Lung (tissue), 12 donors: ENCODE data around the gene NCOA7. TPM values are rescaled to one million over a fixed set of nuclear protein-coding genes. Genes with fewer than 3 reads are reported as not detected.
"Not testable (repeated sequence)": the region's sequence is repeated elsewhere in the genome, so short reads cannot be mapped to it uniquely, and the experiment has no call there.

ENCODE experiments used
- ATAC-seq: fragments of 200-7000 bp; cut with Tn5 transposase; one replicate; pipeline ENCODE4 v1.9.1; 2020; ENCODE audit warnings: moderate number of reproducible peaks; ENCODE audit not compliant: insufficient read depth, low FRiP score
- DNase-seq, 3 donors: peaks; one replicate each; pipeline ENCODE4 v3.0.0-alpha.2; 2013 to 2017
- H3K27ac ChIP-seq, 2 donors: one replicate each; pipeline ENCODE4 v1.5.1; 2013; ENCODE audit warnings: mild to moderate bottlenecking in 2 of 2, moderate library complexity in 2 of 2, control low read depth in 1 of 2, inconsistent platforms in 1 of 2, low read depth in 1 of 2, low read length in 1 of 2
- H3K27me3 ChIP-seq, 3 donors: one replicate each; pipeline ENCODE4 v1.5.1; 2013; ENCODE audit warnings: low read length in 2 of 3; ENCODE audit not compliant: control insufficient read depth in 3 of 3, insufficient read depth in 3 of 3
- H3K36me3 ChIP-seq, 4 donors: one replicate each; pipeline ENCODE4 v1.5.1; 2013; ENCODE audit warnings: low read length in 4 of 4, mild to moderate bottlenecking in 1 of 4, moderate library complexity in 1 of 4; ENCODE audit not compliant: control insufficient read depth in 4 of 4, insufficient read depth in 4 of 4
- H3K4me1 ChIP-seq, 5 donors: one replicate each; pipeline ENCODE4 v1.5.1; 2013; ENCODE audit warnings: low read length in 5 of 5, mild to moderate bottlenecking in 2 of 5, moderate library complexity in 1 of 5; ENCODE audit not compliant: control insufficient read depth in 5 of 5, insufficient read depth in 5 of 5
- H3K4me3 ChIP-seq: one replicate; pipeline ENCODE4 v1.5.1; 2013; ENCODE audit warnings: mild to moderate bottlenecking, control low read depth, moderate library complexity
- H3K9ac ChIP-seq, 2 donors: one replicate each; pipeline ENCODE4 v1.5.1; 2013; ENCODE audit warnings: low read length in 2 of 2, control low read depth in 1 of 2; ENCODE audit not compliant: insufficient read depth in 1 of 2
- H3K9me3 ChIP-seq, 4 donors: one replicate each; pipeline ENCODE4 v1.5.1; 2013; ENCODE audit warnings: low read length in 3 of 4, mild to moderate bottlenecking in 1 of 4, moderate library complexity in 1 of 4; ENCODE audit not compliant: control insufficient read depth in 4 of 4, insufficient read depth in 3 of 4
- CTCF ChIP-seq: IDR thresholded peaks from 2 replicates; pipeline ENCODE4 v1.5.1; 2012; ENCODE audit warnings: mild to moderate bottlenecking; ENCODE audit errors: control extremely low read depth, extremely low read depth
- WGBS, 2 donors: extraction: QIAGEN DNeasy Blood & Tissue Kit; methylation state at CpG; one replicate each; pipeline ENCODE4 v1.1.7; 2013; 5-methylcytosine and 5-hydroxymethylcytosine counted together
- polyA plus RNA-seq, 2 donors: library from polyadenylated mRNA; stranded (reverse); fragments of 200-250 nt; gene quantifications; one replicate each; pipeline ENCODE4 v1.2.1, GENCODE V29; 2013
- total RNA-seq, 2 donors: library from RNA; depleted of rRNA in 1 of 2; stranded (reverse); fragments of >200 nt in 1 of 2; gene quantifications; one replicate each; pipeline ENCODE4 v1.2.1, GENCODE V29; 2014 to 2021
- donor health status: control.
- donor health status: control.
- donor health status: Bipolar disorder and iron deficiency.
- donor health status: healthy.
- donor health status: DM: yes; HTN: yes; CAD: no.

Gene NCOA7
- total and polyA plus RNA-seq, 4 donors, result 28.9 to 81.4 (median 57.2) TPM

- TF ChIP-seq CTCF, result peak; percentile 40
- 75 to 78% methylated on average over 5 of the region's 5 CpGs for WGBS, 2 donors
- no peak for ATAC-seq
- Histone ChIP-seq H3K36me3 (peaks cover 0 to 5% (median 3%) of the 10 kb centered on the region in 4 donors), H3K4me1 (peaks cover 0 to 3% (median 0%) of the 10 kb centered on the region in 5 donors), H3K4me3 (no peak overlapping the region), H3K27ac (no peak overlapping the region), H3K9me3 (peaks cover 0 to 3% (median 0%) of the 10 kb centered on the region in 4 donors), H3K9ac (no peak overlapping the region), H3K27me3 (no peaks in the 10 kb centered on the region)
- peak in 2 of 3 donors; percentile 10 for DNase-seq
Observed at GRCh38 chr6:125906158-125906998, 115.6 kb downstream of the NCOA7 start.

- 48 to 59% methylated on average over 3 of the region's 3 CpGs for WGBS, 2 donors
- DNase-seq (no peak), ATAC-seq (no peak)
- Histone ChIP-seq H3K27ac (no peak overlapping the region), H3K4me1 (no peaks in the 10 kb centered on the region), H3K27me3 (no peaks in the 10 kb centered on the region), H3K9ac (no peak overlapping the region), H3K4me3 (no peak overlapping the region), H3K9me3 (no peaks in the 10 kb centered on the region), H3K36me3 (peaks cover 0 to 4% (median 3%) of the 10 kb centered on the region in 4 donors)
- TF ChIP-seq CTCF, result no peak
Observed at GRCh38 chr6:125910527-125910926, 119.8 kb downstream of the NCOA7 start.

GRCh38 chr6:125911051-125911451 lies 120.3 kb downstream of the NCOA7 start:
- not testable (repeated sequence) for H3K27me3 ChIP-seq, H3K27ac ChIP-seq, H3K4me3 ChIP-seq, H3K9ac ChIP-seq, ATAC-seq, H3K9me3 ChIP-seq, H3K36me3 ChIP-seq, H3K4me1 ChIP-seq, DNase-seq
- WGBS, 2 donors, result 80 to 86% methylated on average over 4 of the region's 4 CpGs

- not testable (repeated sequence) for H3K9me3 ChIP-seq, H3K4me3 ChIP-seq, ATAC-seq, H3K9ac ChIP-seq, DNase-seq, H3K27me3 ChIP-seq, H3K4me1 ChIP-seq, H3K27ac ChIP-seq
- whole genome bisulfite sequencing, 2 donors, result 81 to 94% methylated on average over 2 of the region's 2 CpGs
- H3K36me3 ChIP-seq, result peaks cover 0 to 15% (median 5%) of the 10 kb centered on the region in 4 donors
Observed at GRCh38 chr6:125912430-125912829, 121.7 kb downstream of the NCOA7 start.
